ENCODE measurements around the gene THSD7B. TPM values are rescaled to one million over a fixed set of nuclear protein-coding genes. Genes with fewer than 3 reads are reported as not detected.

THSD7B gene
- total RNA-seq, 1 donor from 2014 or later = not detected

GRCh38 chr2:136985044-136985443 is 219.7 kb downstream of the THSD7B start:
- Mint-ChIP-seq H3K4me1 (ENCODE audit: low read depth) (no peaks in the 10 kb centered on the region), H3K4me3 (ENCODE audit: low read depth) (no peak overlapping the region), H3K9me3 (no peaks in the 10 kb centered on the region), H3K36me3 (ENCODE audit: low read depth) (no peaks in the 10 kb centered on the region), H3K27me3 (ENCODE audit: low read depth) (no peaks in the 10 kb centered on the region), H3K27ac (no peak overlapping the region)
- intact Hi-C loops (cut with micrococcal nuclease) = no loop called here
- DNase-seq (ENCODE audit: low spot score) = no peak

DNA sequence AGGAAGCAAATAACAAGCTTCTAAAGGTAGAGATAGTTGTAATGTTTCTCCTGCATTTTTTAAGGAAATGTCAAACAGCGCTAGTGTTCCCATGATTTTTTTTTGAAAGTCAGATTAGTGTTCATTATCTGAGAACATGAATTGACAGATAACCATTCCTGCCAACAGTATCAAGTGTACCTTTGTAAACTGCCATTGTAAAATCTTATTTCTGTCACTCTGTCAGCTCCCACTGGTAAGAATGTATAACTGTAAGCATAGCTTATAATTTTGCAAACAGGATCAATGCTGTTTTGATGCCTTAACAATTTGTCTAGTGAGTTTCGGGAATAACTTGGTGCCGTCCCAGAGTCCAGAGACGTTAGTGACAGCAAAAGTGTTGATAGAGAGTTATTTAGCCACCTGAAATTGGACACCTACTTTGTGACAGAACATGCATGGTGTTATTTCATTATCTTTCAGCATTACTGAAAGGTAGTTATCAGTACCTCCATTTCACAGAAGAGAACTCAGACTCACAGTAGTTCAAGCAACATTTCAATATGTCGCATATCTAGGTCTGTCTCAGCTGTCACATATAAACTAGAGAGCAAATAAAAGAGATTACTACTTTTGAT is 221.4 kb downstream of the THSD7B start:
- no peak overlapping the region for H3K27ac Mint-ChIP-seq
- H3K4me1 Mint-ChIP-seq (ENCODE audit: low read depth) = no peaks in the 10 kb centered on the region
- intact Hi-C loops (cut with micrococcal nuclease) = no loop called here
- H3K36me3 Mint-ChIP-seq (ENCODE audit: low read depth) = no peaks in the 10 kb centered on the region
- no peak overlapping the region for H3K4me3 Mint-ChIP-seq (ENCODE audit: low read depth)
- H3K9me3 Mint-ChIP-seq = no peaks in the 10 kb centered on the region
- no peaks in the 10 kb centered on the region for H3K27me3 Mint-ChIP-seq (ENCODE audit: low read depth)
- no peak for DNase-seq (ENCODE audit: low spot score)

DNA sequence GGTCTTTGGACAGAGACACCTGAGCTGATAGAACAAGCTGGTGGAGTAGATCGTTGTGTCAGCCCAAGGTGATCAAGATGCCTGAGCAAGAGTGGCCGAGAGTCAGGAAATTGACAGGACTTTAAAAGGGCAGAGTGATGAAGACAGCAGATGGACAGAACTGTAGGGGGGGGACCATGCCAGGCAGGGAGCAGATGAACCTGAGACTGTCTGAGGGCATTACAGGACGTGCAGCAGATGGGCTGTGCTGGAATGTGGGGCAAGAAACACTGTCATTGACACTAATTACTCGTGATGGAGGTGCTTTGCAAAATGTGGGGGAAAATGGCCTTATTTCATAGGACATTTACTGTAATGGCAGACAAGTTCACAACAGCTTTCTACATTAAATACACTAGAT is 225.0 kb downstream of the THSD7B start:
- H3K9me3 Mint-ChIP-seq = no peaks in the 10 kb centered on the region
- H3K4me1 Mint-ChIP-seq (ENCODE audit: low read depth) = no peaks in the 10 kb centered on the region
- DNase-seq (ENCODE audit: low spot score) = no peak
- H3K27ac Mint-ChIP-seq = no peak overlapping the region
- no peaks in the 10 kb centered on the region for H3K36me3 Mint-ChIP-seq (ENCODE audit: low read depth)
- intact Hi-C loops (cut with micrococcal nuclease) = no loop called here
- no peak overlapping the region for H3K4me3 Mint-ChIP-seq (ENCODE audit: low read depth)
- no peaks in the 10 kb centered on the region for H3K27me3 Mint-ChIP-seq (ENCODE audit: low read depth)

- intact Hi-C loops (cut with micrococcal nuclease) = no loop called here
- Mint-ChIP-seq H3K9me3 (no peaks in the 10 kb centered on the region), H3K36me3 (ENCODE audit: low read depth) (no peaks in the 10 kb centered on the region)
These were observed 229.4 kb downstream of the THSD7B start for GRCh38 chr2:136994793-136995192.

GRCh38 chr2:136997557-136997956 is 232.2 kb downstream of the THSD7B start:
- Mint-ChIP-seq H3K36me3 (ENCODE audit: low read depth) (no peaks in the 10 kb centered on the region), H3K27ac (no peak overlapping the region), H3K27me3 (ENCODE audit: low read depth) (no peaks in the 10 kb centered on the region), H3K4me3 (ENCODE audit: low read depth) (no peak overlapping the region), H3K4me1 (ENCODE audit: low read depth) (no peaks in the 10 kb centered on the region), H3K9me3 (no peaks in the 10 kb centered on the region)
- intact Hi-C loops (cut with micrococcal nuclease) = no loop called here
- DNase-seq (ENCODE audit: low spot score) = no peak

More at GRCh38 chr2:136994793-136995192, 229.4 kb downstream of the THSD7B start:
- H3K4me1 Mint-ChIP-seq (ENCODE audit: low read depth) = no peaks in the 10 kb centered on the region
- no peak for DNase-seq (ENCODE audit: low spot score)
- no peak overlapping the region for H3K27ac Mint-ChIP-seq
- H3K4me3 Mint-ChIP-seq (ENCODE audit: low read depth) = no peak overlapping the region
- no peaks in the 10 kb centered on the region for H3K27me3 Mint-ChIP-seq (ENCODE audit: low read depth)

GRCh38 chr2:137000811-137001210 is 235.5 kb downstream of the THSD7B start:
- intact Hi-C loops (cut with micrococcal nuclease) = no loop called here
- Mint-ChIP-seq H3K27ac (no peak overlapping the region), H3K4me1 (ENCODE audit: low read depth) (no peaks in the 10 kb centered on the region), H3K27me3 (ENCODE audit: low read depth) (no peaks in the 10 kb centered on the region), H3K4me3 (ENCODE audit: low read depth) (no peak overlapping the region), H3K36me3 (ENCODE audit: low read depth) (no peaks in the 10 kb centered on the region), H3K9me3 (no peaks in the 10 kb centered on the region)
- no peak for DNase-seq (ENCODE audit: low spot score)

- H3K9me3 Mint-ChIP-seq = no peaks in the 10 kb centered on the region
- no peak overlapping the region for H3K4me3 Mint-ChIP-seq (ENCODE audit: low read depth)
- no peaks in the 10 kb centered on the region for H3K27me3 Mint-ChIP-seq (ENCODE audit: low read depth)
- intact Hi-C loops (cut with micrococcal nuclease) = no loop called here
- DNase-seq (ENCODE audit: low spot score) = no peak
- no peaks in the 10 kb centered on the region for H3K36me3 Mint-ChIP-seq (ENCODE audit: low read depth)
- no peaks in the 10 kb centered on the region for H3K4me1 Mint-ChIP-seq (ENCODE audit: low read depth)
- no peak overlapping the region for H3K27ac Mint-ChIP-seq
These were observed 237.6 kb downstream of the THSD7B start for GRCh38 chr2:137002896-137003295.

GRCh38 chr2:137005210-137005609 is 239.9 kb downstream of the THSD7B start:
- Mint-ChIP-seq H3K27me3 (ENCODE audit: low read depth) (no peaks in the 10 kb centered on the region), H3K9me3 (no peaks in the 10 kb centered on the region), H3K36me3 (ENCODE audit: low read depth) (no peaks in the 10 kb centered on the region), H3K4me3 (ENCODE audit: low read depth) (no peak overlapping the region), H3K4me1 (ENCODE audit: low read depth) (no peaks in the 10 kb centered on the region), H3K27ac (no peak overlapping the region)
- DNase-seq (ENCODE audit: low spot score) = no peak
- intact Hi-C loops (cut with micrococcal nuclease) = no loop called here

DNA sequence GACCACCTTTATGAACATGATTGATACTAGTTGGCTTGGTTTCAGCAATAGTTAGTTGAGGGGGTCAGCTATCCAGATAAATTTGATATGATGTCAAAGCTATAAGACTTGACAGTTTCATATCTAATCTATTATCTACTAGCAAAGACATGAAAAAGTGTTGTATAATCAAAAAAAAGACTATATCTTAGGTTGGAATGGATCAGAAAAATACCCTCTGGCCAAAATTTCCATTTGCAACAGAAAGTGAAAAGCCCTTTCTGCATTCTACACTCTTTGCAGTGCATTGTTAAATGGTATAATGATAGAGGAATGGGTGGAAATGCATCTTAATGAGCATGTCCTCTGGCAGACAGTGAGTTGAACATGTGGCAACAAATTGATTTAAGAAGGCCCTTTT is 242.6 kb downstream of the THSD7B start:
- H3K36me3 Mint-ChIP-seq (ENCODE audit: low read depth) = no peaks in the 10 kb centered on the region
- no peaks in the 10 kb centered on the region for H3K27me3 Mint-ChIP-seq (ENCODE audit: low read depth)
- H3K27ac Mint-ChIP-seq = no peak overlapping the region
- H3K4me1 Mint-ChIP-seq (ENCODE audit: low read depth) = no peaks in the 10 kb centered on the region
- no peak overlapping the region for H3K4me3 Mint-ChIP-seq (ENCODE audit: low read depth)
- intact Hi-C loops (cut with micrococcal nuclease) = no loop called here
- DNase-seq (ENCODE audit: low spot score) = no peak
- H3K9me3 Mint-ChIP-seq = no peaks in the 10 kb centered on the region

- no peaks in the 10 kb centered on the region for H3K4me1 Mint-ChIP-seq (ENCODE audit: low read depth)
- intact Hi-C loops (cut with micrococcal nuclease) = no loop called here
- no peak overlapping the region for H3K27ac Mint-ChIP-seq
- H3K9me3 Mint-ChIP-seq = no peaks in the 10 kb centered on the region
- H3K27me3 Mint-ChIP-seq (ENCODE audit: low read depth) = no peaks in the 10 kb centered on the region
- DNase-seq (ENCODE audit: low spot score) = no peak
- no peak overlapping the region for H3K4me3 Mint-ChIP-seq (ENCODE audit: low read depth)
- no peaks in the 10 kb centered on the region for H3K36me3 Mint-ChIP-seq (ENCODE audit: low read depth)
These were observed 244.6 kb downstream of the THSD7B start for GRCh38 chr2:137009953-137010352.

DNA sequence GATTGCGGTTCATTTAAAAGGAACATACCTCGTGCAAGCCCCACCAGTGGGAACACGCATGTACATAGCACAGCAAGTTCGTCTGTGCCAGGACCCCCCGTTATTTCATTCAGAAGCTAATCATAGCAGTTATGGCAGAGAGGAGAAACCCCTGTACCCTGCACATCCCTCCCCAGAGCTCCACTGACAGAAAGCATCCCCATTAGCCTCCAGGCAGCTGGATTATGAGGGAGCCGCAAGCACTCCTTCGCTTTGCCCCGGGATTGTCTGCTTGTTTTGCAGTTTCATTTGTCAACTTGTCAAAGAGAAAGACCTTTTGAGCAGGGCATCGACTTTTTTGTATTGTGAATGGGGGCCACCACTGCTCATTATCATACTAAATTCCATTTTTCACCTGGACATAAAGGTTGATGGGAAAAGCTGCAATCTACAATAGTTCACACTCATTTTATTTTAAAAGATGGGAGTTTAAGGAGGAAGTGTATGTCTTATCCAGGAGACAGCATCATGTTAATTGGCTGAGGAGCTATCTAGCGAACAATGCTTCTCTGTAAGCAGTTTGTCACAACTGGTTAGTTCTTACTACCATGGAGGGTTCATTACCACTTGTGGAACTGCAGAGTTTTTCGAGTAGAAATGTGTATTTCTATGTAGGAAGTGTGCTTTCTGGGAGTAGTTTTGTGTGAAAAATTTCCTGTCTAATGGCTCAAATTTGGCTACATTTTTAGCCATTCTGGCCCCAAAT is 255.3 kb downstream of the THSD7B start:
- H3K27me3 Mint-ChIP-seq (ENCODE audit: low read depth) = no peaks in the 10 kb centered on the region
- H3K4me3 Mint-ChIP-seq (ENCODE audit: low read depth) = no peak overlapping the region
- H3K9me3 Mint-ChIP-seq = no peaks in the 10 kb centered on the region
- intact Hi-C loops (cut with micrococcal nuclease) = no loop called here
- no peaks in the 10 kb centered on the region for H3K36me3 Mint-ChIP-seq (ENCODE audit: low read depth)
- DNase-seq (ENCODE audit: low spot score) = no peak
- no peak overlapping the region for H3K27ac Mint-ChIP-seq
- H3K4me1 Mint-ChIP-seq (ENCODE audit: low read depth) = no peaks in the 10 kb centered on the region

DNA sequence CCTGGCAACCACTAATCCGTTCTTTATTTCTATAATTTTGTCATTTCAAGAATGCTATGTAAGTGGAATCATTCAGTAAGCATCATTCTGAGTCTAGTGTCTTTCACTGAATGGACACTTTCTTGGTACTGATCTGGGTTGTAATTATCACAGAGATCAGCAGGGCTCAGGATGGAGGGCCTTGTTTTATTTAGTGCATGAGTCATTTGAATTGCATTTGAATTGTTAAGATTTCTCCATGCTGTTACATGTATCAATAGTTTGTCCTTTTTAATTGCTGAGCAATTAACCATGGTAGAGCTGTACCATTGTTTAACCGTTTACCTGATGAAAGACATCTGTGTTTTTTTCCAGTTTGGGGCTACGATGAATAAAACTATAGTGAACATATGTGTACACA is 256.4 kb downstream of the THSD7B start:
- Mint-ChIP-seq H3K4me3 (ENCODE audit: low read depth) (no peak overlapping the region), H3K9me3 (no peaks in the 10 kb centered on the region), H3K27me3 (ENCODE audit: low read depth) (no peaks in the 10 kb centered on the region), H3K4me1 (ENCODE audit: low read depth) (no peaks in the 10 kb centered on the region), H3K36me3 (ENCODE audit: low read depth) (no peaks in the 10 kb centered on the region), H3K27ac (no peak overlapping the region)
- DNase-seq (ENCODE audit: low spot score) = no peak
- intact Hi-C loops (cut with micrococcal nuclease) = no loop called here

GRCh38 chr2:137023205-137023604 is 257.9 kb downstream of the THSD7B start:
- intact Hi-C loops (cut with micrococcal nuclease) = no loop called here
- no peak for DNase-seq (ENCODE audit: low spot score)
- H3K4me1 Mint-ChIP-seq (ENCODE audit: low read depth) = no peaks in the 10 kb centered on the region
- no peak overlapping the region for H3K4me3 Mint-ChIP-seq (ENCODE audit: low read depth)
- H3K36me3 Mint-ChIP-seq (ENCODE audit: low read depth) = no peaks in the 10 kb centered on the region
- no peaks in the 10 kb centered on the region for H3K27me3 Mint-ChIP-seq (ENCODE audit: low read depth)
- no peak overlapping the region for H3K27ac Mint-ChIP-seq
- H3K9me3 Mint-ChIP-seq = no peaks in the 10 kb centered on the region
